ENCODE measurements around the gene KCTD10.

GRCh38 chr12:109524466-109525278 is 47.6 kb upstream of the KCTD10 start:
- no peak for TF ChIP-seq CTCF (IDR thresholded peaks at IDR 0.05; ENCODE audit: low read depth, low read length)
- no peak for TF ChIP-seq EZH2phosphoT487 (IDR thresholded peaks at IDR 0.05; ENCODE audit: low read depth)

Measured in OCI-LY3 (cell line).